Spleen (tissue), 7 donors: ENCODE results near the gene HERC3.

ENCODE experiments used
- POLR2A ChIP-seq, 3 donors: fragments of 450-650 bp; IDR thresholded peaks; one replicate each; pipeline ENCODE4 v1.5.1; 2017; ENCODE audit warnings: antibody characterized with exemption in 3 of 3, mild to moderate bottlenecking in 1 of 3
- POLR2AphosphoS5 ChIP-seq, 3 donors: sonication (generic); formaldehyde crosslinking; IDR thresholded peaks; one replicate each; pipeline ENCODE4 v1.5.1; 2017; ENCODE audit warnings: antibody characterized with exemption in 3 of 3
- TF ChIP-seq, protein P1 (sequence below), 11 experiments: fragments of 200-600 bp in 7 of 11; fragments of 450-650 bp in 4 of 11; sonication (generic) in 4 of 11; IDR thresholded peaks in 8 of 11; conservative IDR thresholded peaks in 3 of 11; 1 replicate in 7 of 11; 2 replicates in 4 of 11; pipeline versions ENCODE4 v1.4.0 to v1.8.0; 2016 to 2021; ENCODE audit warnings: antibody characterized with exemption in 11 of 11, inconsistent platforms in 4 of 11, mild to moderate bottlenecking in 1 of 11
- donor health status: DM: no; HTN: no; CAD: no; lungs with moderate emphysema.
- donor health status: DM: no; HTN: no; CAD: no.
- donor health status: DM: no; HTN: no; CAD: no.

DNA sequence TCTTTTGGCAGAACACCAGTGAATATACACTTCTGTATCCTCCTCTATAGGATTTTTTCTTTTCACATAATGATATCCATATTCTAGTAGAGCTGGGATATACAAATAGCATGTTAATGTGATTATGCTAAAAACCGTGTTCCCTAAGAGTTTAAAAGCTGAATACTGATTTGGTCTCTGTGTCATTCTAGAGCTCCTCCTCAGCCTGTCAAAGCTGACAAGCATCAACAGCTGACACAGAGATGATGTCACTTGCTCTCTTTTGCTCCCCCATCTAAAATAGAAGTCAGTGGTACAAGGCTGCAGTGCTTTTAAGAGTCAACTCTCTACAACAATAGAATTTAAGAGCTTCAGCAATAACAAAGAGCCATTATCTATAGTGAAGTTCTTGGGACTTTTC lies 17.1 kb upstream of the HERC3 start:
- no peak for TF ChIP-seq POLR2A (IDR thresholded peaks at IDR 0.05)
- TF ChIP-seq, protein P1, sequence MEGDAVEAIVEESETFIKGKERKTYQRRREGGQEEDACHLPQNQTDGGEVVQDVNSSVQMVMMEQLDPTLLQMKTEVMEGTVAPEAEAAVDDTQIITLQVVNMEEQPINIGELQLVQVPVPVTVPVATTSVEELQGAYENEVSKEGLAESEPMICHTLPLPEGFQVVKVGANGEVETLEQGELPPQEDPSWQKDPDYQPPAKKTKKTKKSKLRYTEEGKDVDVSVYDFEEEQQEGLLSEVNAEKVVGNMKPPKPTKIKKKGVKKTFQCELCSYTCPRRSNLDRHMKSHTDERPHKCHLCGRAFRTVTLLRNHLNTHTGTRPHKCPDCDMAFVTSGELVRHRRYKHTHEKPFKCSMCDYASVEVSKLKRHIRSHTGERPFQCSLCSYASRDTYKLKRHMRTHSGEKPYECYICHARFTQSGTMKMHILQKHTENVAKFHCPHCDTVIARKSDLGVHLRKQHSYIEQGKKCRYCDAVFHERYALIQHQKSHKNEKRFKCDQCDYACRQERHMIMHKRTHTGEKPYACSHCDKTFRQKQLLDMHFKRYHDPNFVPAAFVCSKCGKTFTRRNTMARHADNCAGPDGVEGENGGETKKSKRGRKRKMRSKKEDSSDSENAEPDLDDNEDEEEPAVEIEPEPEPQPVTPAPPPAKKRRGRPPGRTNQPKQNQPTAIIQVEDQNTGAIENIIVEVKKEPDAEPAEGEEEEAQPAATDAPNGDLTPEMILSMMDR (IDR thresholded peaks at IDR 0.05 in 8 of 11, conservative IDR thresholded peaks at IDR 0.05 in 3 of 11): no peak
- no peak for TF ChIP-seq POLR2AphosphoS5 (IDR thresholded peaks at IDR 0.05)
